ENCODE results near the gene CCR1.

CCR1 gene

DNA sequence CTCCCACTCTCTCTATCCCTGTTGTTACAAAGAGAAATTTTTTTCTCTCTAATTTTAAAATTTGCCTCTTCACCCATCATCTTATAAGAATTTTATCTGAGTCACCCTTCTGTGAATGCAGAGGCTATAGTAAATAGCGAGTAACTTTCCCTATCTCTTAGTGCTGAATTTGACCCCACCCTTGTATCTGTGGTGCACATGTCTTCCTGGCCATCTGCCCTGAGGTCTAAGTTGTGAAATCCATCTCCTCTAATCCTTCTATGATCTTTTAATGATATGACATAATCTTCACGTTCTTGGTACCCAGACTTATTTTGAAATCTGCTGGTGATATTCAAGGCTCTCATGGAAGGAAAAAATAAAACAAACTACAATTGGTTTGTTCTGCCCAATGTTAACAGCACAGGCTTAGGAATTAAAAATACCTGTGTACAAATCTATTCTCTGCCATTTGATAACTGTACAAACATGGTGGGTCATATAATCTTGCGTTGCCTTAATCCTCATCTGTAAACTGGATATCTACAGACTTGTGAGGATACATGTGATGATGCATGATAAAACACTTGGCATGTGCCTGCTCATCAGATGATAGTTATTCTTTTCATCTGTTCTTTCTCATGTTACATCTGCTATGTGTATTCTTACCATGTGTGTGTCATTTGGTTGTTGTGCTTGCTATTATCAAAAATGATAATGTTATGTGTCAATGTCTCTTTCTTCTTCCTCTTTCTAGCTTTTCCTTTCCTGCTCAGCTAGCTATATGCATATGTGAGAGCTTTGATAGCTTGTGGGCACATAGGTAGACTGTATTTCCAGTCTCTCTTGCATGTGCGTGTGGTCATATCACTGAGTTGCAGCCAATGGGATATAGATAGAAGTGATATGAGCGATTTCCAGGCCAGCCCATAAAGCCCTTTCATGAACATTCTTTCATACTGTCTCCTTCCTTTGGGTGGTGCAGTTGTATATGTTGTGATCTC is 20.4 kb upstream of the CCR1 start:
- TF ChIP-seq, protein P1, sequence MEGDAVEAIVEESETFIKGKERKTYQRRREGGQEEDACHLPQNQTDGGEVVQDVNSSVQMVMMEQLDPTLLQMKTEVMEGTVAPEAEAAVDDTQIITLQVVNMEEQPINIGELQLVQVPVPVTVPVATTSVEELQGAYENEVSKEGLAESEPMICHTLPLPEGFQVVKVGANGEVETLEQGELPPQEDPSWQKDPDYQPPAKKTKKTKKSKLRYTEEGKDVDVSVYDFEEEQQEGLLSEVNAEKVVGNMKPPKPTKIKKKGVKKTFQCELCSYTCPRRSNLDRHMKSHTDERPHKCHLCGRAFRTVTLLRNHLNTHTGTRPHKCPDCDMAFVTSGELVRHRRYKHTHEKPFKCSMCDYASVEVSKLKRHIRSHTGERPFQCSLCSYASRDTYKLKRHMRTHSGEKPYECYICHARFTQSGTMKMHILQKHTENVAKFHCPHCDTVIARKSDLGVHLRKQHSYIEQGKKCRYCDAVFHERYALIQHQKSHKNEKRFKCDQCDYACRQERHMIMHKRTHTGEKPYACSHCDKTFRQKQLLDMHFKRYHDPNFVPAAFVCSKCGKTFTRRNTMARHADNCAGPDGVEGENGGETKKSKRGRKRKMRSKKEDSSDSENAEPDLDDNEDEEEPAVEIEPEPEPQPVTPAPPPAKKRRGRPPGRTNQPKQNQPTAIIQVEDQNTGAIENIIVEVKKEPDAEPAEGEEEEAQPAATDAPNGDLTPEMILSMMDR (IDR thresholded peaks at IDR 0.05; ENCODE audit: borderline replicate concordance, control extremely low read depth, extremely low read depth, insufficient read depth, missing control alignments): no peak
- in situ Hi-C loops (cut with MboI; ENCODE audit: low sequenced_read_pairs, unreplicated experiment): no loop called here
- no peak for DNase-seq (ENCODE audit: low spot score)

DNA sequence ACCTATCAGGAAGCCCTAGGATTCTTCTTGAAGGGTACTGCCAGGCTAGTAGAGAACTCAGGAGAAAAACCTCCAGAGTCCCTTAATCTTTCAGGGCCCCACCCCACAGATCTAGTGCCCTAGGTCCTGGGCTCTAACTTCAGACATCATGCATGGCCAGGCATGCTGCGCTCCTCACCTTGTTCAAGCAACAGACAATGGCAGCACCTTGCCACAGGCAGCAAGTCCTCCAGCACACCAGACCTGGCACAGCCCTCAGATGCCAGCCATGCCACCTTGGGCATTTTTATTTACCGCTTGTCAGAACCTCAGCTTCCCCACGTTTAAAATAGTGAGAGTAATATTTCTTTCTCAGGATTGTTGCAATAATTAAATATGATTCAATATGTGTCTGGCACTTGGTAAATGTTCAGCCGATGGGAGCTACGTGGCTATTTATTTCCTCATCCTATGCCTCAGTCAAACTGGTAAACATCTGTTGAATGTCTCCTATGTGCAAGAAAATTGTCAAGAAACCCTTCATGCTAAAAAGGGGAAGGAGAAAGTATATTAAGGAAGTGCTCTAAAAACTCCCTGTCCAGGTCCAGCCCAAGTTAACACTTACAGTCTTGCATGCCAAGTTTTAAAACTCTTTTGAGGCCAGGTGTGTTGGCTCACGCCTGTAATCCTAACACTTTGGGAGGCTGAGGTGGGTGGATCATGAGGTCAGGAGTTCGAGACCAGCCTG is 14.5 kb upstream of the CCR1 start:
- in situ Hi-C loops (cut with MboI; ENCODE audit: low sequenced_read_pairs, unreplicated experiment): no loop called here
- DNase-seq (ENCODE audit: low spot score): no peak
- TF ChIP-seq, protein P1 (IDR thresholded peaks at IDR 0.05; ENCODE audit: borderline replicate concordance, control extremely low read depth, extremely low read depth, insufficient read depth, missing control alignments): no peak

DNA sequence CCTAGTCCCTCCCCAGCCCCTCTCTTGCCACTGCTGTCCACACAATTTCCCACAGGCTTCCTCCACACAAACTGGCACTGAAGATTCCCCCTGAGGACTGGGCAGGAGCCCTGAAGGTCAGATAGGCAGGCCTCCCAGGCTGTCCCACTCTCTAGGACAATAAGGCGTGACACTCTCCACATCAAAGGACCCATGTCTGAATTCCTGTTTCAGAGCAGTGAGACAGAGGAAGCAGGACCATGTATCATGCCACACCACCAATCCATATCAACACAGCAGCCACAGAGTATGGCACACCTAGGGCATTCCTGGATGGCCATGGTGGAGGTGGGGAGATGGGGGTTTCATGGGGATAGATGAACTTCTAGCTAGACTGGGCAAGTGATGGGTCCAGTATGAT is 13.8 kb upstream of the CCR1 start:
- DNase-seq (ENCODE audit: low spot score): no peak
- in situ Hi-C loops (cut with MboI; ENCODE audit: low sequenced_read_pairs, unreplicated experiment): no loop called here
- TF ChIP-seq, protein P1 (IDR thresholded peaks at IDR 0.05; ENCODE audit: borderline replicate concordance, control extremely low read depth, extremely low read depth, insufficient read depth, missing control alignments): no peak

DNA sequence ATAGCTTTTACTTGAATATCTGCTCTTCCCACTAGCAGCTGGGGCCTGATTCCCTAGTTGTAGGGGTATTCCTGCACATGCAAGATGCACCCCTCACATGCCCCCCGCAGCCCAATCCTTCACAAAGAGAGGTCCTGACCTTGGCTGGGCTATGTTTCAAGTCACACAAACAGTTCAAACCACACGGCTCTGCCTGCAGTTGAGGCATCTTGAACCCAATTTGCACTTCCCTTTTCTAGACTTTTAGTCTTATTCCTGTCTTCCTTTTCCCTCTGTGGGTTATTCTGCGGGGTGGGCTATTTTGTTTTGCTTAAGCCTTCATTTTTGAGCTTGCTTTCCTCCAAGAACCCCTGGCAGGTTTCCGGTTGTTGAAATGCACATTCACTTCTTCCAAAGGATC is 13.3 kb upstream of the CCR1 start:
- TF ChIP-seq, protein P1 (IDR thresholded peaks at IDR 0.05; ENCODE audit: borderline replicate concordance, control extremely low read depth, extremely low read depth, insufficient read depth, missing control alignments): no peak
- in situ Hi-C loops (cut with MboI; ENCODE audit: low sequenced_read_pairs, unreplicated experiment): no loop called here
- no peak for DNase-seq (ENCODE audit: low spot score)

DNA sequence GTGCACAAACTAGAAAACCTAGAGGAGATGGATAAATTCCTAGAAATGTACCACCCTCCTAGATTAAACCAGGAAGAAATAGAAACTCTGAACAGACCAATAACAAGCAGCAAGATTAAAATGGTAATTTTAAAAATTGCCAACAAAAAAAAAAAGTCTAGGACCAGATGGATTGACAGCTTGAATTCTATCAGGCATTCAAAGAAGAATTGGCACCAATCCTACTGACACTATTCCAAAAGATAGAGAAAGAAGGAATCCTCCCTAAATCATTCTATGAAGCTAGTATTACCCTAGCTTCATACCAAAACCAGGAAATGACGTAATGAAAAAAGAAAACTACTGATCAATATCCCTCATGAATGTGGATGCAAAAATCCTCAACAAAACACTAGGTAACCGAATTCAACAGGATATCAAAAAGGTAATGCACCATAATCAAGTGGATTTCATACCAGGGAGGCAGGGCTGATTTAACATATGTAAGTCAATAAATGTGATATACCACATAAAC is 10.1 kb upstream of the CCR1 start:
- no peak for DNase-seq (ENCODE audit: low spot score)
- TF ChIP-seq, protein P1 (IDR thresholded peaks at IDR 0.05; ENCODE audit: borderline replicate concordance, control extremely low read depth, extremely low read depth, insufficient read depth, missing control alignments): no peak
- in situ Hi-C loops (cut with MboI; ENCODE audit: low sequenced_read_pairs, unreplicated experiment): loop anchor here (5.0 kb wide), 1 partner anchor 154 kb away; the partner anchor contains the start of gene CCR5

DNA sequence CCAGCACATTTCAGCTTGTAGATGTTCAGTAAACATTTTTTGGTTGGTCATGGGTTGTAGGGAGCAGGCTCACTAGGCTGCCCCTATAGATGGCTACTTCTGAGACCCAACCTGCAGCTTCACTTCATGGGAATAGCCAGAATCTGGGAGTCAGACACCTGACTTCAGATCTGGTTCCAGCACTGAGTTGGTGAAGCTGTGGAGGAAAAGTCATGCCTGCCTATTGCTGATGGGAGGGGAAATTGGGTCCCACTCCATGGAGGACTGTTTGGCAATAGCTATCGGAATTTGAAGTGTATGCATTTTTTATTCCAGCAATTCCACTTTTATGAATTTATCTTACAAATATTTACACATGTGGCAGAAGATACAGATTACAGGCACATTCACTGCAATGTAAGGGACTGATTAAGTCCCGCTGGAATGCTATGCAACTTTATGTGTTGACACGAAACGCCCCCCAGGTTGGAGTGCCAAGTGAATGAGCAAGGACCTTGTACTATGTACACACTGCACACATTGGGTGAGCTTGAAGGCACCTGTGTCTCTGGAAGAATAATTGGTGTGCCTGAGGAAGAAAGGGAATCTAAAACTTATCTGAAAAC is 7.8 kb upstream of the CCR1 start:
- no peak for DNase-seq (ENCODE audit: low spot score)
- in situ Hi-C loops (cut with MboI; ENCODE audit: low sequenced_read_pairs, unreplicated experiment): loop anchor here (5.0 kb wide), 1 partner anchor 156 kb away; the partner anchor contains the start of gene CCR5
- TF ChIP-seq, protein P1 (IDR thresholded peaks at IDR 0.05; ENCODE audit: borderline replicate concordance, control extremely low read depth, extremely low read depth, insufficient read depth, missing control alignments): no peak

All from GM13976 (cell line).